IMR-90 (cell line): ENCODE results near the gene ADGRG1. TPM values are rescaled to one million over a fixed set of nuclear protein-coding genes. Genes with fewer than 3 reads are reported as not detected.

Experiments used
- ATAC-seq: fragments of 200-7000 bp; cut with Tn5 transposase; 2 replicates; pipeline ENCODE4 v1.9.1; 2020; ENCODE audit warnings: low read depth, mild to moderate bottlenecking, moderate library complexity
- BruUV-seq: library from RNA; stranded (reverse); fragments of 400-500 nt; replicated peaks from 2 replicates; lab custom pipeline; 2021; lab: Mats Ljungman, UMichigan
- CTCF ChIA-PET: fragments of 300-600 bp; formaldehyde crosslinking; extraction: SDS; loops from one replicate; lab custom pipeline; 2021; ENCODE audit warnings: antibody characterized with exemption; lab: Yijun Ruan, JAX
- POLR2A ChIA-PET: fragments of 300-600 bp; sonication (Branson Sonifier 250); formaldehyde crosslinking; loops from one replicate; lab custom pipeline; 2022; ENCODE audit warnings: antibody characterized with exemption; ENCODE audit not compliant: unreplicated experiment; lab: Charles Lee
- DNase-seq: peaks from one replicate; pipeline ENCODE4 v3.0.0; 2013
- H2AFZ ChIP-seq: replicated peaks from 2 replicates; pipeline ENCODE3; 2013; ENCODE audit warnings: low read length, mild to moderate bottlenecking; ENCODE audit not compliant: poor library complexity
- H2AK5ac ChIP-seq: 2 replicates; pipeline ENCODE4 v1.6.1; 2013; ENCODE audit warnings: low read depth, low read length, inconsistent platforms
- H2AK9ac ChIP-seq: replicated peaks from 2 replicates; pipeline ENCODE3; 2013; ENCODE audit warnings: mild to moderate bottlenecking, low read depth, low read length, moderate library complexity; ENCODE audit not compliant: poor library complexity
- H2BK120ac ChIP-seq: 2 replicates; pipeline ENCODE4 v1.6.1; 2013; ENCODE audit warnings: low read depth, low read length, inconsistent platforms
- H2BK15ac ChIP-seq: 3 replicates; pipeline ENCODE4 v1.6.1; 2013; ENCODE audit warnings: low read depth, low read length, inconsistent platforms
- H2BK20ac ChIP-seq: 2 replicates; pipeline ENCODE4 v1.6.1; 2013; ENCODE audit warnings: low read depth, mild to moderate bottlenecking, inconsistent platforms, low read length, moderate library complexity
- H2BK5ac ChIP-seq: 2 replicates; pipeline ENCODE4 v1.6.1; 2013; ENCODE audit warnings: mild to moderate bottlenecking, low read depth, low read length, inconsistent platforms; ENCODE audit not compliant: poor library complexity, severe bottlenecking
- H3K14ac ChIP-seq: replicated peaks from 2 replicates; pipeline ENCODE4 v1.6.1; 2013; ENCODE audit warnings: low read depth, low read length, inconsistent platforms
- H3K18ac ChIP-seq: 2 replicates; pipeline ENCODE4 v1.6.1; 2013; ENCODE audit warnings: low read depth, low read length, control low read depth
- H3K23ac ChIP-seq: 2 replicates; pipeline ENCODE4 v1.6.1; 2013; ENCODE audit warnings: low read depth, low read length, inconsistent platforms
- H3K27ac ChIP-seq: 2 replicates; pipeline ENCODE4 v1.5.1; 2013; ENCODE audit warnings: mild to moderate bottlenecking, control low read depth, low read length; ENCODE audit not compliant: insufficient read depth
- H3K27me3 ChIP-seq: 2 replicates; pipeline ENCODE4 v1.6.1; 2013; ENCODE audit warnings: low read length; ENCODE audit not compliant: control insufficient read depth, insufficient read depth
- H3K36me3 ChIP-seq: 2 replicates; pipeline ENCODE4 v1.6.1; 2013; ENCODE audit warnings: low read length, mixed read lengths; ENCODE audit not compliant: control insufficient read depth, insufficient read depth
- H3K4ac ChIP-seq: 2 replicates; pipeline ENCODE4 v1.6.1; 2013; ENCODE audit warnings: low read depth, low read length, inconsistent platforms
- H3K4me1 ChIP-seq: 2 replicates; pipeline ENCODE4 v1.6.1; 2013; ENCODE audit warnings: low read length, mixed read lengths; ENCODE audit not compliant: control insufficient read depth, insufficient read depth
- H3K4me2 ChIP-seq: 2 replicates; pipeline ENCODE4 v1.6.1; 2013; ENCODE audit warnings: low read depth, mild to moderate bottlenecking, control low read depth, low read length, moderate library complexity
- H3K4me3 ChIP-seq: 2 replicates; pipeline ENCODE4 v1.5.1; 2013; ENCODE audit warnings: low read depth, mild to moderate bottlenecking, control low read depth, low read length, moderate library complexity; ENCODE audit not compliant: insufficient read depth
- H3K56ac ChIP-seq: 2 replicates; pipeline ENCODE4 v1.6.1; 2013; ENCODE audit warnings: low read length, inconsistent platforms; ENCODE audit not compliant: insufficient read depth; ENCODE audit errors: extremely low read depth
- H3K79me1 ChIP-seq, 2 experiments: 2 replicates each; pipeline ENCODE4 v1.6.1; 2013; ENCODE audit warnings: low read length in 2 of 2, inconsistent platforms in 1 of 2, low read depth in 1 of 2
- H3K9ac ChIP-seq: 2 replicates; pipeline ENCODE4 v1.6.1; 2013; ENCODE audit warnings: low read depth, low read length, control low read depth
- H3K9me1 ChIP-seq: 2 replicates; pipeline ENCODE4 v1.6.1; 2013; ENCODE audit warnings: low read length, inconsistent platforms; ENCODE audit not compliant: insufficient read depth
- H3K9me3 ChIP-seq: 2 replicates; pipeline ENCODE4 v1.6.1; 2013; ENCODE audit warnings: low read length; ENCODE audit not compliant: control insufficient read depth, insufficient read depth
- H4K20me1 ChIP-seq: 2 replicates; pipeline ENCODE4 v1.6.1; 2013; ENCODE audit warnings: low read length, inconsistent platforms; ENCODE audit not compliant: insufficient read depth
- H4K5ac ChIP-seq: 2 replicates; pipeline ENCODE4 v1.6.1; 2013; ENCODE audit warnings: mild to moderate bottlenecking, low read depth, low read length, control low read depth
- H4K8ac ChIP-seq, 2 experiments: 2 replicates each; pipeline ENCODE4 v1.6.1; 2013; ENCODE audit warnings: low read depth in 2 of 2, low read length in 2 of 2, control low read depth in 1 of 2, inconsistent platforms in 1 of 2
- H4K91ac ChIP-seq: 2 replicates; pipeline ENCODE4 v1.6.1; 2013; ENCODE audit warnings: low read depth, low read length, inconsistent platforms; ENCODE audit not compliant: insufficient read depth
- BHLHE40 ChIP-seq: fragments of 150-350 bp; IDR thresholded peaks from 2 replicates; pipeline ENCODE4 v1.6.1; 2016; ENCODE audit warnings: mild to moderate bottlenecking, low read depth, low read length
- CEBPB ChIP-seq: IDR thresholded peaks from 2 replicates; pipeline ENCODE4 v1.6.1; 2012; ENCODE audit warnings: low read depth, low read length, improper control_type of control experiment
- CHD1 ChIP-seq: IDR thresholded peaks from 2 replicates; pipeline ENCODE4 v1.6.1; 2012; ENCODE audit warnings: low read depth, low read length, improper control_type of control experiment
- FOS ChIP-seq: fragments of 150-350 bp; IDR thresholded peaks from 2 replicates; pipeline ENCODE4 v1.6.1; 2016; ENCODE audit warnings: low read depth, low read length
- MAZ ChIP-seq: IDR thresholded peaks from 2 replicates; pipeline ENCODE4 v1.6.1; 2012; ENCODE audit warnings: low read depth, mild to moderate bottlenecking, low read length, improper control_type of control experiment, moderate library complexity, borderline replicate concordance
- MXI1 ChIP-seq: IDR thresholded peaks from 2 replicates; pipeline ENCODE4 v1.6.1; 2012; ENCODE audit warnings: low read depth, mild to moderate bottlenecking, low read length, moderate library complexity, borderline replicate concordance
- POLR2A ChIP-seq: IDR thresholded peaks from 2 replicates; pipeline ENCODE4 v1.6.1; 2012; ENCODE audit warnings: mild to moderate bottlenecking, low read depth, low read length
- RAD21 ChIP-seq: IDR thresholded peaks from 2 replicates; pipeline ENCODE4 v1.6.1; 2012; ENCODE audit warnings: low read length, improper control_type of control experiment
- RCOR1 ChIP-seq: IDR thresholded peaks from 2 replicates; pipeline ENCODE4 v1.6.1; 2012; ENCODE audit warnings: mild to moderate bottlenecking, low read length, improper control_type of control experiment; ENCODE audit not compliant: insufficient replicate concordance
- SMC3 ChIP-seq: fragments of 150-350 bp; IDR thresholded peaks from 2 replicates; pipeline ENCODE4 v1.6.1; 2016; ENCODE audit warnings: low read depth, mild to moderate bottlenecking, antibody characterized with exemption, low read length, moderate library complexity
- WGBS, 2 experiments: methylation state at CpG; one replicate each; pipeline versions ENCODE4 v1.1.5 to v1.1.7; 2013; ENCODE audit warnings: missing lambda C conversion rate in 2 of 2; ENCODE audit not compliant: insufficient read length in 1 of 2; ENCODE audit errors: extremely low coverage in 2 of 2; 5-methylcytosine and 5-hydroxymethylcytosine counted together
- dilution Hi-C: fragments of 300-500 bp; cut with HindIII; formaldehyde crosslinking; loops from one replicate; pipeline ENCODE4 v1.14.3; 2018; ENCODE audit warnings: low sequenced_read_pairs; ENCODE audit not compliant: unreplicated experiment
- in situ Hi-C: fragments of 300-500 bp; cut with MboI; formaldehyde crosslinking; loops from 3 replicates; pipeline ENCODE4 v1.14.3; 2019; ENCODE audit warnings: low sequenced_read_pairs, inconsistent platforms, mixed read lengths
- intact Hi-C: fragments of 100-400 bp; cut with micrococcal nuclease; formaldehyde crosslinking; loops from 2 replicates; pipeline ENCODE4 v1.10.0; 2022
- polyA plus RNA-seq, 3 experiments: library from polyadenylated mRNA; depleted of rRNA; stranded (reverse); fragments of >200 nt; gene quantifications; 2 replicates each; pipeline ENCODE4 v1.2.3, GENCODE V29; 2012; ENCODE audit warnings: low replicate concordance in 1 of 3
- total RNA-seq: library from RNA; depleted of rRNA; stranded (reverse); fragments of >200 nt; gene quantifications from 2 replicates; pipeline ENCODE4 v1.2.3, GENCODE V29; 2012
- TF ChIP-seq, protein P1 (sequence below): fragments of 150-350 bp; IDR thresholded peaks from 2 replicates; pipeline ENCODE4 v1.6.1; 2016; ENCODE audit warnings: low read depth, mild to moderate bottlenecking, low read length, moderate library complexity, borderline replicate concordance
- TF ChIP-seq, protein P2 (sequence below): fragments of 150-350 bp; IDR thresholded peaks from 2 replicates; pipeline ENCODE4 v1.6.1; 2017; ENCODE audit warnings: mild to moderate bottlenecking, antibody characterized with exemption, low read length, low read depth

ADGRG1 gene
- total and polyA plus RNA-seq, 2 of the 4 experiments (the other 2 are of a cell fraction), result 0.90 to 8.4 TPM

DNA sequence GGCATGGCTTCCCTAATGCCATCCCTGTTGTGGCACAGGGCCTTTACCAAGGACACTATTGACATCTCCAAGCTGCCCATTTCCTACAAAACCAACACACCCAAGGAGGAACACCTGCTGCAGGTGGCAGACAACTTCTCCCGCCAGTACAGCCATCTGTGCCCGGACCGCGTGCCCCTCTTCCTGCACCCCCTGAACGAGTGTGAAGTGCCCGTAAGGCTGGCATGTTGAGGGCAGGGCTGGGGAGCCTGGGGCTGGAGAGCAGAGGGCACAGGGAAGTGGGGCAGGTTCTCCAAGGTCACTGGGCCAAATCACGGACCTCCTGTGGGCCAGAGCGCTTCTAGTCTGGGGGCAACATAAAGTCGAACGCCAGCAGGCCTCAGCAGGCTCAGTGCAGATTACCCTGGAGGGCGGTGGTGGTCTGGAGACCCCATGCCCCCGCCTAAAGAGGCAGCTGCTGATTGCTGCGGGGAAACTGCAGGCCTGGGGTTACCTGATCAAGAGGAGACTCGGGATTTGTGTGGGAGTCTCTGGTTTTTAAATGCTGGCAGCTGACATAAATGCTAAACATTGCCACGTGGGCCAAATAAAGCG is 70.5 kb downstream of the ADGRG1 start:
- Histone ChIP-seq H4K20me1 (no peaks in the 10 kb centered on the region), H2BK5ac (no peak overlapping the region), H3K4ac (no peak overlapping the region), H2BK20ac (no peak overlapping the region), H3K27ac (no peak overlapping the region), H4K91ac (no peak overlapping the region), H3K9me1 (no peaks in the 10 kb centered on the region), H3K23ac (no peak overlapping the region), H2BK120ac (no peak overlapping the region), H3K9me3 (no peaks in the 10 kb centered on the region), H3K4me2 (no peak overlapping the region), H2AK5ac (no peak overlapping the region), H3K9ac (no peak overlapping the region), H3K14ac (no peak overlapping the region), H3K79me1 (no peaks in the 10 kb centered on the region), H2AFZ (no peak overlapping the region), H3K4me3 (no peak overlapping the region), H2AK9ac (no peak overlapping the region), H3K27me3 (peaks cover 51% of the 10 kb centered on the region), H3K4me1 (no peaks in the 10 kb centered on the region), H4K8ac (no peak overlapping the region), H3K18ac (no peak overlapping the region), H4K5ac (no peak overlapping the region), H3K36me3 (no peaks in the 10 kb centered on the region), H3K56ac (no peak overlapping the region), H2BK15ac (no peak overlapping the region)
- CTCF ChIA-PET, result interaction anchor here (0.6 kb wide), 1 partner anchor 13 kb away, joined by 3 read pairs; no protein-coding TSS in a partner anchor
- BruUV-seq, result no TSS peak
- 54% methylated on average over 6 of the region's 16 CpGs; no CpG with 5 or more reads in 1 of the 2 experiments for WGBS, 2 experiments
- ATAC-seq, result no peak
- TF ChIP-seq CEBPB, result no peak
- no peak for TF ChIP-seq RAD21
- TF ChIP-seq MAZ, result no peak
- TF ChIP-seq FOS, result no peak
- TF ChIP-seq RCOR1, result no peak
- no peak for TF ChIP-seq MXI1
- no peak for TF ChIP-seq BHLHE40
- TF ChIP-seq POLR2A, result no peak
- TF ChIP-seq CHD1, result no peak
- TF ChIP-seq, protein P1, sequence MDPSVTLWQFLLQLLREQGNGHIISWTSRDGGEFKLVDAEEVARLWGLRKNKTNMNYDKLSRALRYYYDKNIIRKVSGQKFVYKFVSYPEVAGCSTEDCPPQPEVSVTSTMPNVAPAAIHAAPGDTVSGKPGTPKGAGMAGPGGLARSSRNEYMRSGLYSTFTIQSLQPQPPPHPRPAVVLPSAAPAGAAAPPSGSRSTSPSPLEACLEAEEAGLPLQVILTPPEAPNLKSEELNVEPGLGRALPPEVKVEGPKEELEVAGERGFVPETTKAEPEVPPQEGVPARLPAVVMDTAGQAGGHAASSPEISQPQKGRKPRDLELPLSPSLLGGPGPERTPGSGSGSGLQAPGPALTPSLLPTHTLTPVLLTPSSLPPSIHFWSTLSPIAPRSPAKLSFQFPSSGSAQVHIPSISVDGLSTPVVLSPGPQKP, result no peak
- TF ChIP-seq, protein P2, sequence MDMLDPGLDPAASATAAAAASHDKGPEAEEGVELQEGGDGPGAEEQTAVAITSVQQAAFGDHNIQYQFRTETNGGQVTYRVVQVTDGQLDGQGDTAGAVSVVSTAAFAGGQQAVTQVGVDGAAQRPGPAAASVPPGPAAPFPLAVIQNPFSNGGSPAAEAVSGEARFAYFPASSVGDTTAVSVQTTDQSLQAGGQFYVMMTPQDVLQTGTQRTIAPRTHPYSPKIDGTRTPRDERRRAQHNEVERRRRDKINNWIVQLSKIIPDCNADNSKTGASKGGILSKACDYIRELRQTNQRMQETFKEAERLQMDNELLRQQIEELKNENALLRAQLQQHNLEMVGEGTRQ, result no peak
- TF ChIP-seq SMC3, result no peak
- DNase-seq, result no peak
- in situ Hi-C loops (no loop called here), dilution Hi-C loops (no loop called here), intact Hi-C loops (no loop called here)
- POLR2A ChIA-PET, result no interaction called here
